Retinal pigment epithelial cell (primary cell): ENCODE results near the gene BCL2L11.

Experiments used
- DNase-seq: peaks from one replicate; pipeline ENCODE4 v3.0.0-alpha.2; 2010; ENCODE audit warnings: low read depth
- H3K4me3 ChIP-seq: 2 replicates; pipeline ENCODE4 v1.5.1; 2011; ENCODE audit warnings: mild to moderate bottlenecking, low read length, control low read depth, moderate library complexity
- CTCF ChIP-seq: conservative IDR thresholded peaks from 2 replicates; pipeline ENCODE4 v1.5.1; 2011; ENCODE audit warnings: low read depth, low read length, control low read depth, inconsistent platforms

Gene BCL2L11

GRCh38 chr2:111169924-111170323 lies 49.2 kb downstream of the BCL2L11 start:
- no peak for TF ChIP-seq CTCF
- H3K4me3 ChIP-seq, result no peak overlapping the region
- no peak for DNase-seq

- H3K4me3 ChIP-seq, result no peak overlapping the region
- TF ChIP-seq CTCF, result no peak
- DNase-seq, result no peak
Observed at GRCh38 chr2:111171337-111171930, 50.7 kb downstream of the BCL2L11 start.

- no peak for TF ChIP-seq CTCF
- DNase-seq, result no peak
- H3K4me3 ChIP-seq, result no peak overlapping the region
Observed at GRCh38 chr2:111172666-111173065, 52.0 kb downstream of the BCL2L11 start.

- TF ChIP-seq CTCF, result no peak
- no peak for DNase-seq
- H3K4me3 ChIP-seq, result no peak overlapping the region
Observed at GRCh38 chr2:111173338-111173737, 52.6 kb downstream of the BCL2L11 start.

GRCh38 chr2:111173856-111174255 lies 53.1 kb downstream of the BCL2L11 start:
- no peak overlapping the region for H3K4me3 ChIP-seq
- no peak for DNase-seq
- TF ChIP-seq CTCF, result no peak

- no peak overlapping the region for H3K4me3 ChIP-seq
- TF ChIP-seq CTCF, result no peak
Observed at GRCh38 chr2:111175615-111176014, 54.9 kb downstream of the BCL2L11 start.

GRCh38 chr2:111176388-111176787 lies 55.7 kb downstream of the BCL2L11 start:
- TF ChIP-seq CTCF, result no peak
- no peak for DNase-seq
- H3K4me3 ChIP-seq, result no peak overlapping the region

More at GRCh38 chr2:111175615-111176014, 54.9 kb downstream of the BCL2L11 start:
- no peak for DNase-seq
